Mononuclear cell (primary cell): Measurements from ENCODE around the gene NFKBIA. TPM values are rescaled to one million over a fixed set of nuclear protein-coding genes. Genes with fewer than 3 reads are reported as not detected.
"Not testable (repeated sequence)": the region's sequence is repeated elsewhere in the genome, so short reads cannot be mapped to it uniquely, and the experiment has no call there.

Experiments used
- H3K27me3 ChIP-seq: 2 replicates; pipeline ENCODE4 v1.6.0; 2011; ENCODE audit warnings: low read length, control low read depth; ENCODE audit not compliant: insufficient read depth
- H3K4me1 ChIP-seq: 2 replicates; pipeline ENCODE4 v1.5.1; 2011; ENCODE audit warnings: mild to moderate bottlenecking, low read length, control low read depth; ENCODE audit not compliant: insufficient read depth
- H3K4me3 ChIP-seq: 2 replicates; pipeline ENCODE4 v1.5.1; 2011; ENCODE audit warnings: mild to moderate bottlenecking, low read length, moderate library complexity
- H3K9me3 ChIP-seq: 2 replicates; pipeline ENCODE4 v1.5.1; 2011; ENCODE audit warnings: low read depth, mild to moderate bottlenecking, control low read depth, low read length
- total RNA-seq: library from RNA; depleted of rRNA; stranded (reverse); fragments of >200 nt; gene quantifications from one replicate; pipeline ENCODE4 v1.2.3, GENCODE V29; 2012

The NFKBIA gene
- total RNA-seq, 1 donor: 6,701 TPM

- no peak overlapping the region for H3K4me3 ChIP-seq
- no peaks in the 10 kb centered on the region for H3K27me3 ChIP-seq
- H3K4me1 ChIP-seq: peaks cover 63% of the 10 kb centered on the region
- H3K9me3 ChIP-seq: no peaks in the 10 kb centered on the region
Measured at GRCh38 chr14:35370969-35371368, 33.6 kb downstream of the NFKBIA start.

- no peaks in the 10 kb centered on the region for H3K27me3 ChIP-seq
- no peaks in the 10 kb centered on the region for H3K9me3 ChIP-seq
Measured at GRCh38 chr14:35369701-35370191, 34.8 kb downstream of the NFKBIA start.

GRCh38 chr14:35368583-35369392 is 35.8 kb downstream of the NFKBIA start:
- no peaks in the 10 kb centered on the region for H3K9me3 ChIP-seq
- peaks cover 56% of the 10 kb centered on the region for H3K4me1 ChIP-seq

More at GRCh38 chr14:35369701-35370191, 34.8 kb downstream of the NFKBIA start:
- Histone ChIP-seq H3K4me1 (peaks cover 63% of the 10 kb centered on the region), H3K4me3 (no peak overlapping the region)

GRCh38 chr14:35368139-35368460 is 36.4 kb downstream of the NFKBIA start:
- H3K4me1 ChIP-seq: peaks cover 56% of the 10 kb centered on the region
- no peak overlapping the region for H3K4me3 ChIP-seq
- H3K27me3 ChIP-seq: no peaks in the 10 kb centered on the region
- H3K9me3 ChIP-seq: no peaks in the 10 kb centered on the region

More at GRCh38 chr14:35368583-35369392, 35.8 kb downstream of the NFKBIA start:
- H3K27me3 ChIP-seq: no peaks in the 10 kb centered on the region
- no peak overlapping the region for H3K4me3 ChIP-seq

- Histone ChIP-seq H3K4me1 (peaks cover 56% of the 10 kb centered on the region), H3K4me3 (no peak overlapping the region), H3K27me3 (no peaks in the 10 kb centered on the region), H3K9me3 (no peaks in the 10 kb centered on the region)
Measured at GRCh38 chr14:35367056-35367372, 37.5 kb downstream of the NFKBIA start.

- Histone ChIP-seq H3K9me3 (no peaks in the 10 kb centered on the region), H3K27me3 (no peaks in the 10 kb centered on the region), H3K4me1 (peaks cover 56% of the 10 kb centered on the region), H3K4me3 (no peak overlapping the region)
Measured at GRCh38 chr14:35366521-35366976, 38.0 kb downstream of the NFKBIA start.

- Histone ChIP-seq H3K4me1 (peaks cover 56% of the 10 kb centered on the region), H3K27me3 (no peaks in the 10 kb centered on the region), H3K4me3 (no peak overlapping the region), H3K9me3 (no peaks in the 10 kb centered on the region)
Measured at GRCh38 chr14:35366056-35366451, 38.5 kb downstream of the NFKBIA start.

GRCh38 chr14:35365130-35366055 is 39.2 kb downstream of the NFKBIA start:
- H3K9me3 ChIP-seq: no peaks in the 10 kb centered on the region
- no peaks in the 10 kb centered on the region for H3K27me3 ChIP-seq
- H3K4me1 ChIP-seq: peaks cover 54% of the 10 kb centered on the region
- no peak overlapping the region for H3K4me3 ChIP-seq

GRCh38 chr14:35362911-35363374 is 41.6 kb downstream of the NFKBIA start:
- Histone ChIP-seq H3K4me1 (peaks cover 34% of the 10 kb centered on the region), H3K9me3 (no peaks in the 10 kb centered on the region), H3K27me3 (no peaks in the 10 kb centered on the region), H3K4me3 (no peak overlapping the region)

GRCh38 chr14:35362450-35362849 is 42.1 kb downstream of the NFKBIA start:
- H3K27me3 ChIP-seq: no peaks in the 10 kb centered on the region
- peaks cover 29% of the 10 kb centered on the region for H3K4me1 ChIP-seq
- H3K9me3 ChIP-seq: no peaks in the 10 kb centered on the region
- no peak overlapping the region for H3K4me3 ChIP-seq

- Histone ChIP-seq H3K27me3 (no peaks in the 10 kb centered on the region), H3K4me3 (no peak overlapping the region), H3K9me3 (no peaks in the 10 kb centered on the region), H3K4me1 (peaks cover 16% of the 10 kb centered on the region)
Measured at GRCh38 chr14:35361141-35361480, 43.4 kb downstream of the NFKBIA start.

GRCh38 chr14:35359655-35360054 is 44.9 kb downstream of the NFKBIA start:
- H3K27me3 ChIP-seq, H3K9me3 ChIP-seq, H3K4me1 ChIP-seq, H3K4me3 ChIP-seq: not testable (repeated sequence)

GRCh38 chr14:35355981-35356841 is 48.3 kb downstream of the NFKBIA start:
- Histone ChIP-seq H3K4me3 (no peak overlapping the region), H3K4me1 (peaks cover 26% of the 10 kb centered on the region), H3K9me3 (no peaks in the 10 kb centered on the region), H3K27me3 (no peaks in the 10 kb centered on the region)

- H3K4me3 ChIP-seq, H3K9me3 ChIP-seq, H3K27me3 ChIP-seq: not testable (repeated sequence)
- peaks cover 26% of the 10 kb centered on the region for H3K4me1 ChIP-seq
Measured at GRCh38 chr14:35355235-35355634, 49.3 kb downstream of the NFKBIA start.
